GM19372 (cell line): ENCODE data around the gene TMEM245.

Experiments used
- ATAC-seq: cut with Tn5 transposase; IDR thresholded peaks from one replicate; pipeline ENCODE4 v1.9.1; 2021; ENCODE audit warnings: mild to moderate bottlenecking, low read depth, moderate library complexity; ENCODE audit not compliant: unreplicated experiment

TMEM245 gene

GRCh38 chr9:109033941-109034700 is 85.6 kb downstream of the TMEM245 start:
- ATAC-seq, result no peak

GRCh38 chr9:109031241-109031640 is 88.5 kb downstream of the TMEM245 start:
- ATAC-seq, result no peak

GRCh38 chr9:109030426-109030825 is 89.3 kb downstream of the TMEM245 start:
- ATAC-seq, result no peak

GRCh38 chr9:109028457-109028856 is 91.3 kb downstream of the TMEM245 start:
- ATAC-seq, result no peak

- ATAC-seq, result no peak
These were observed 92.6 kb downstream of the TMEM245 start for GRCh38 chr9:109027176-109027575.

- ATAC-seq, result no peak
These were observed 93.4 kb downstream of the TMEM245 start for GRCh38 chr9:109026306-109026705.

- ATAC-seq, result no peak
These were observed 96.9 kb downstream of the TMEM245 start for GRCh38 chr9:109022873-109023272.

- no peak for ATAC-seq
These were observed 98.9 kb downstream of the TMEM245 start for GRCh38 chr9:109020581-109021511.

- ATAC-seq, result no peak
These were observed 99.6 kb downstream of the TMEM245 start for GRCh38 chr9:109020113-109020512.

- ATAC-seq, result no peak
These were observed 100.3 kb downstream of the TMEM245 start for GRCh38 chr9:109019420-109019819.

- peak; percentile 32 for ATAC-seq
These were observed 102.3 kb downstream of the TMEM245 start for GRCh38 chr9:109017493-109017892.

- no peak for ATAC-seq
These were observed 102.7 kb downstream of the TMEM245 start for GRCh38 chr9:109017061-109017460.

GRCh38 chr9:109016132-109016531 is 103.6 kb downstream of the TMEM245 start:
- ATAC-seq, result no peak

GRCh38 chr9:109014608-109015280 is 105.0 kb downstream of the TMEM245 start:
- ATAC-seq, result no peak

GRCh38 chr9:109013679-109014607 is 105.8 kb downstream of the TMEM245 start:
- no peak for ATAC-seq

GRCh38 chr9:109012876-109013678 is 106.7 kb downstream of the TMEM245 start, which contains the start of gene CTNNAL1:
Gene CTNNAL1, minus strand, starts transcription at chr9:109013499. Its CDS starts 57 bp downstream, at chr9:109013442.
- peak; percentile 70 for ATAC-seq

- peak; percentile 19 for ATAC-seq
These were observed 107.5 kb downstream of the TMEM245 start for GRCh38 chr9:109012009-109012875.

- no peak for ATAC-seq
These were observed 108.5 kb downstream of the TMEM245 start for GRCh38 chr9:109011231-109011671.
